ENCODE measurements around the gene HOXA9.

The HOXA9 gene

GRCh38 chr7:27124902-27125689 lies 40.2 kb downstream of the HOXA9 start:
- DNase-seq, result no peak

- DNase-seq, result no peak
Measured at GRCh38 chr7:27124096-27124901, 41.0 kb downstream of the HOXA9 start.

GRCh38 chr7:27123477-27124053 lies 41.8 kb downstream of the HOXA9 start:
- DNase-seq, result no peak

- DNase-seq, result no peak
Measured at GRCh38 chr7:27123007-27123476, 42.3 kb downstream of the HOXA9 start.

- no peak for DNase-seq
Measured at GRCh38 chr7:27122077-27122910, 43.0 kb downstream of the HOXA9 start.

- no peak for DNase-seq
Measured at GRCh38 chr7:27121684-27122076, 43.7 kb downstream of the HOXA9 start.

GRCh38 chr7:27119412-27119911 lies 45.9 kb downstream of the HOXA9 start:
- DNase-seq, result no peak

GRCh38 chr7:27118580-27118979 lies 46.8 kb downstream of the HOXA9 start:
- no peak for DNase-seq

- no peak for DNase-seq
Measured at GRCh38 chr7:27117887-27118491, 47.3 kb downstream of the HOXA9 start.

- no peak for DNase-seq
Measured at GRCh38 chr7:27116962-27117886, 48.1 kb downstream of the HOXA9 start.

- no peak for DNase-seq
Measured at GRCh38 chr7:27116031-27116961, 49.0 kb downstream of the HOXA9 start.

GRCh38 chr7:27115221-27116026 lies 49.9 kb downstream of the HOXA9 start:
- DNase-seq, result no peak

GRCh38 chr7:27114881-27115220 lies 50.5 kb downstream of the HOXA9 start:
- no peak for DNase-seq

- no peak for DNase-seq
Measured at GRCh38 chr7:27113991-27114769, 51.2 kb downstream of the HOXA9 start.

GRCh38 chr7:27112955-27113949 lies 52.1 kb downstream of the HOXA9 start:
- DNase-seq, result no peak

Measured in 8988T (cell line).